ENCODE results near the gene NFE2L3.
A peak's percentile ranks its signal among the peaks of the same experiment; 100 is the strongest.
"Not testable (repeated sequence)": the region's sequence is repeated elsewhere in the genome, so short reads cannot be mapped to it uniquely, and the experiment has no call there.

The NFE2L3 gene

GRCh38 chr7:26166684-26167266 is 14.8 kb downstream of the NFE2L3 start:
- DNase-seq (ENCODE audit: insufficient read length, low spot score), result no peak
- peak; percentile 26 for FAIRE-seq
- TF ChIP-seq TAF1 (IDR thresholded peaks at IDR 0.05; ENCODE audit: low read depth, low read length), result peak; percentile 29; the same call in 1 of the 2 replicates
- TF ChIP-seq PAX5 (IDR thresholded peaks at IDR 0.05; ENCODE audit: insufficient read depth, low read length, severe bottlenecking), result no peak

GRCh38 chr7:26167303-26167934 is 15.4 kb downstream of the NFE2L3 start:
- FAIRE-seq (no peak), DNase-seq (ENCODE audit: insufficient read length, low spot score) (no peak)
- no peak for TF ChIP-seq TAF1 (IDR thresholded peaks at IDR 0.05; ENCODE audit: low read depth, low read length)
- no peak for TF ChIP-seq POU2F2 (IDR thresholded peaks at IDR 0.05; ENCODE audit: low read depth, low read length)
- no peak for TF ChIP-seq PAX5 (IDR thresholded peaks at IDR 0.05; ENCODE audit: insufficient read depth, low read length, severe bottlenecking)
- TF ChIP-seq SPI1 (IDR thresholded peaks at IDR 0.05; ENCODE audit: low read depth, low read length), result no peak
- no peak for TF ChIP-seq POLR2A (IDR thresholded peaks at IDR 0.05; ENCODE audit: low read depth, low read length)
- TF ChIP-seq POLR2AphosphoS5 (IDR thresholded peaks at IDR 0.05; ENCODE audit: low read depth, low read length), result no peak

- DNase-seq (ENCODE audit: insufficient read length, low spot score), result no peak
- FAIRE-seq, result no peak
- TF ChIP-seq POLR2A (IDR thresholded peaks at IDR 0.05; ENCODE audit: low read depth, low read length), result no peak
- TF ChIP-seq SPI1 (IDR thresholded peaks at IDR 0.05; ENCODE audit: low read depth, low read length), result no peak
- TF ChIP-seq POLR2AphosphoS5 (IDR thresholded peaks at IDR 0.05; ENCODE audit: low read depth, low read length), result no peak
- TF ChIP-seq PAX5 (IDR thresholded peaks at IDR 0.05; ENCODE audit: insufficient read depth, low read length, severe bottlenecking), result no peak
- TF ChIP-seq POU2F2 (IDR thresholded peaks at IDR 0.05; ENCODE audit: low read depth, low read length), result no peak
- no peak for TF ChIP-seq TAF1 (IDR thresholded peaks at IDR 0.05; ENCODE audit: low read depth, low read length)
Observed at GRCh38 chr7:26168458-26169023, 16.5 kb downstream of the NFE2L3 start.

- TF ChIP-seq PAX5 (IDR thresholded peaks at IDR 0.05; ENCODE audit: insufficient read depth, low read length, severe bottlenecking) (no peak), SPI1 (IDR thresholded peaks at IDR 0.05; ENCODE audit: low read depth, low read length) (no peak), POU2F2 (IDR thresholded peaks at IDR 0.05; ENCODE audit: low read depth, low read length) (no peak), POLR2AphosphoS5 (IDR thresholded peaks at IDR 0.05; ENCODE audit: low read depth, low read length) (no peak), POLR2A (IDR thresholded peaks at IDR 0.05; ENCODE audit: low read depth, low read length) (no peak), TAF1 (IDR thresholded peaks at IDR 0.05; ENCODE audit: low read depth, low read length) (no peak)
- FAIRE-seq (peak; percentile 23), DNase-seq (ENCODE audit: insufficient read length, low spot score) (no peak)
Observed at GRCh38 chr7:26169271-26169670, 17.3 kb downstream of the NFE2L3 start.

- FAIRE-seq (no peak), DNase-seq (ENCODE audit: insufficient read length, low spot score) (no peak)
- TF ChIP-seq PAX5 (IDR thresholded peaks at IDR 0.05; ENCODE audit: insufficient read depth, low read length, severe bottlenecking), result no peak
- TF ChIP-seq POU2F2 (IDR thresholded peaks at IDR 0.05; ENCODE audit: low read depth, low read length), result no peak
- no peak for TF ChIP-seq POLR2A (IDR thresholded peaks at IDR 0.05; ENCODE audit: low read depth, low read length)
- TF ChIP-seq POLR2AphosphoS5 (IDR thresholded peaks at IDR 0.05; ENCODE audit: low read depth, low read length), result no peak
- no peak for TF ChIP-seq SPI1 (IDR thresholded peaks at IDR 0.05; ENCODE audit: low read depth, low read length)
- TF ChIP-seq TAF1 (IDR thresholded peaks at IDR 0.05; ENCODE audit: low read depth, low read length), result no peak
Observed at GRCh38 chr7:26170663-26171062, 18.7 kb downstream of the NFE2L3 start.

GRCh38 chr7:26171601-26172000 is 19.6 kb downstream of the NFE2L3 start:
- FAIRE-seq (no peak), DNase-seq (ENCODE audit: insufficient read length, low spot score) (no peak)
- TF ChIP-seq POLR2A (IDR thresholded peaks at IDR 0.05; ENCODE audit: low read depth, low read length), result no peak

GRCh38 chr7:26172048-26172447 is 20.1 kb downstream of the NFE2L3 start:
- DNase-seq (ENCODE audit: insufficient read length, low spot score), result no peak
- TF ChIP-seq POU2F2 (IDR thresholded peaks at IDR 0.05; ENCODE audit: low read depth, low read length), result no peak
- no peak for TF ChIP-seq POLR2AphosphoS5 (IDR thresholded peaks at IDR 0.05; ENCODE audit: low read depth, low read length)
- TF ChIP-seq SPI1 (IDR thresholded peaks at IDR 0.05; ENCODE audit: low read depth, low read length), result no peak
- no peak for TF ChIP-seq POLR2A (IDR thresholded peaks at IDR 0.05; ENCODE audit: low read depth, low read length)
- TF ChIP-seq TAF1 (IDR thresholded peaks at IDR 0.05; ENCODE audit: low read depth, low read length), result no peak
- TF ChIP-seq PAX5 (IDR thresholded peaks at IDR 0.05; ENCODE audit: insufficient read depth, low read length, severe bottlenecking), result no peak
- no peak for FAIRE-seq

- FAIRE-seq, result not testable (repeated sequence)
Observed at GRCh38 chr7:26175903-26176302, 23.9 kb downstream of the NFE2L3 start.

GRCh38 chr7:26176696-26177095 is 24.7 kb downstream of the NFE2L3 start:
- FAIRE-seq; DNase-seq (ENCODE audit: insufficient read length, low spot score): not testable (repeated sequence)

More at GRCh38 chr7:26175903-26176302, 23.9 kb downstream of the NFE2L3 start:
- DNase-seq (ENCODE audit: insufficient read length, low spot score), result not testable (repeated sequence)

- FAIRE-seq; DNase-seq (ENCODE audit: insufficient read length, low spot score): not testable (repeated sequence)
Observed at GRCh38 chr7:26177269-26177668, 25.3 kb downstream of the NFE2L3 start.

Data from GM12891 (cell line).